HepG2 (cell line): ENCODE measurements around the gene MAGI1. TPM values are rescaled to one million over a fixed set of nuclear protein-coding genes. Genes with fewer than 3 reads are reported as not detected.

Source experiments
- ATAC-seq: fragments of 200-7000 bp; cut with Tn5 transposase; 3 replicates; pipeline ENCODE4 v1.9.1; 2020; ENCODE audit warnings: mild to moderate bottlenecking, moderate library complexity
- BruUV-seq: library from RNA; stranded (reverse); fragments of 400-500 nt; replicated peaks from 2 replicates; lab custom pipeline; 2021; lab: Mats Ljungman, UMichigan
- CTCF ChIA-PET: fragments of 300-600 bp; formaldehyde crosslinking; extraction: SDS; loops from one replicate; lab custom pipeline; 2021; ENCODE audit warnings: low total read pairs, inconsistent platforms, low intra/inter-chr PET ratio; lab: Yijun Ruan, JAX
- POLR2A ChIA-PET: fragments of 350-600 bp; sonication (Branson Sonifier 250); formaldehyde crosslinking; loops from one replicate; lab custom pipeline; 2020; ENCODE audit warnings: antibody characterized with exemption, inconsistent platforms; lab: Yijun Ruan, JAX
- DNase-seq: peaks from one replicate; pipeline ENCODE4 v3.0.0-alpha.2; 2015; ENCODE audit warnings: low spot score
- FAIRE-seq: peaks from 3 replicates; lab custom pipeline; 2011; peaks lifted over from hg19 to GRCh38; lab: Jason Lieb, UNC
- H2AFZ ChIP-seq: one replicate; pipeline ENCODE4 v1.6.1; 2011; ENCODE audit warnings: low read length, inconsistent platforms
- H3K27ac ChIP-seq: fragments of 300-600 bp; 3 replicates; pipeline ENCODE4 v1.8.0; 2011; ENCODE audit warnings: mixed run types, mild to moderate bottlenecking, mixed read lengths, low read length, inconsistent platforms; ENCODE audit not compliant: insufficient read depth; ENCODE audit errors: extremely low read length
- H3K27me3 ChIP-seq, 2 experiments: fragments of 200-600 bp in 1 of 2; 2 replicates in 1 of 2; 3 replicates in 1 of 2; pipeline versions ENCODE4 v1.6.0 to v1.8.0; 2011; ENCODE audit warnings: low read length in 2 of 2, mild to moderate bottlenecking in 2 of 2, moderate library complexity in 2 of 2, inconsistent platforms in 1 of 2; ENCODE audit not compliant: insufficient read depth in 2 of 2, control insufficient read depth in 1 of 2
- H3K36me3 ChIP-seq, 2 experiments: fragments of 200-600 bp in 1 of 2; replicated peaks in 1 of 2; 2 replicates in 1 of 2; 3 replicates in 1 of 2; pipeline versions ENCODE4 v1.5.1 to v1.8.0; 2011; ENCODE audit warnings: low read length in 2 of 2, inconsistent platforms in 1 of 2; ENCODE audit not compliant: insufficient read depth in 2 of 2, control insufficient read depth in 1 of 2
- H3K4me1 ChIP-seq: 2 replicates; pipeline ENCODE4 v1.5.1; 2012; ENCODE audit warnings: low read length, inconsistent platforms; ENCODE audit not compliant: insufficient read depth
- H3K4me2 ChIP-seq: 2 replicates; pipeline ENCODE4 v1.6.0; 2011; ENCODE audit warnings: low read depth, low read length, inconsistent platforms
- H3K4me3 ChIP-seq, 3 experiments: fragments of 200-600 bp in 1 of 3; sonication (generic), shearing (Covaris generic) in 1 of 3; replicated peaks in 1 of 3; 2 replicates each; pipeline ENCODE4 v1.5.1; 2011 to 2016; ENCODE audit warnings: low read length in 3 of 3, inconsistent platforms in 2 of 3, low read depth in 2 of 3, mild to moderate bottlenecking in 2 of 3, control low read depth in 1 of 3, mixed read lengths in 1 of 3; ENCODE audit not compliant: insufficient read depth in 1 of 3
- H3K79me2 ChIP-seq: one replicate; pipeline ENCODE4 v1.6.1; 2011; ENCODE audit warnings: low read length, inconsistent platforms; ENCODE audit not compliant: insufficient read depth
- H3K9ac ChIP-seq: 2 replicates; pipeline ENCODE4 v1.6.0; 2011; ENCODE audit warnings: mild to moderate bottlenecking, low read depth, low read length, inconsistent platforms; ENCODE audit not compliant: insufficient read depth
- H3K9me3 ChIP-seq: 2 replicates; pipeline ENCODE4 v1.5.1; 2012; ENCODE audit warnings: mild to moderate bottlenecking, low read length
- H4K20me1 ChIP-seq: 2 replicates; pipeline ENCODE4 v1.6.0; 2011; ENCODE audit warnings: inconsistent platforms, mild to moderate bottlenecking, low read length, moderate library complexity; ENCODE audit not compliant: insufficient read depth
- DR1 ChIP-seq: sonication (generic); formaldehyde crosslinking; IDR thresholded peaks from 2 replicates; pipeline ENCODE4 v1.8.0; 2021; ENCODE audit warnings: mild to moderate bottlenecking, missing genetic modification reagents, inconsistent platforms
- GZF1 ChIP-seq: sonication (generic); formaldehyde crosslinking; IDR thresholded peaks from 2 replicates; pipeline ENCODE4 v1.5.1; 2020; ENCODE audit warnings: mild to moderate bottlenecking, missing genetic modification reagents
- HOXA3 ChIP-seq: sonication (generic); formaldehyde crosslinking; IDR thresholded peaks from 2 replicates; pipeline ENCODE4 v1.5.0; 2020; ENCODE audit warnings: missing genetic modification reagents
- KDM6A ChIP-seq: IDR thresholded peaks from 2 replicates; pipeline ENCODE4 v1.6.1; 2016; ENCODE audit warnings: low read depth
- MIXL1 ChIP-seq: IDR thresholded peaks from 2 replicates; pipeline ENCODE4 v1.6.1; 2016
- RBFOX2 ChIP-seq: fragments of 200-400 bp; formaldehyde crosslinking; IDR thresholded peaks from 2 replicates; pipeline ENCODE4 v1.6.1; 2017; ENCODE audit warnings: low read depth, mild to moderate bottlenecking, low read length
- SOX5 ChIP-seq: IDR thresholded peaks from 2 replicates; pipeline ENCODE4 v1.6.1; 2016; ENCODE audit warnings: borderline replicate concordance
- ZNF749 ChIP-seq: sonication (generic); formaldehyde crosslinking; IDR thresholded peaks from 2 replicates; pipeline ENCODE4 v1.8.0; 2022; ENCODE audit warnings: mild to moderate bottlenecking, missing genetic modification reagents, moderate library complexity, borderline replicate concordance
- WGBS: methylation state at CpG from one replicate; pipeline ENCODE4 v1.1.6; 2017; ENCODE audit warnings: low lambda C conversion rate; 5-methylcytosine and 5-hydroxymethylcytosine counted together
- in situ Hi-C: cut with HindIII; loops from 2 replicates; pipeline ENCODE4 v1.10.0; 2017; ENCODE audit warnings: low pct_unique_long_range_greater_than_20kb; ENCODE audit not compliant: extremely low pct_ligation_motif_present
- intact Hi-C: fragments of 100-400 bp; cut with micrococcal nuclease; formaldehyde crosslinking; loops from one replicate; pipeline ENCODE4 v1.10.0; 2022; ENCODE audit not compliant: unreplicated experiment
- polyA plus RNA-seq, 8 experiments: library from polyadenylated mRNA; depleted of rRNA in 3 of 8; stranded (reverse) in 7 of 8; unstranded in 1 of 8; fragments of >200 nt; fragmentation: Illumina TruSeq in 4 of 8; extraction: Trizol in 4 of 8; gene quantifications; 2 replicates each; pipeline versions ENCODE4 v1.2.1 to v1.2.3, GENCODE V29; 2011 to 2016; ENCODE audit warnings: low read depth in 4 of 8, missing spikeins in 1 of 8, mixed read lengths in 1 of 8; ENCODE audit not compliant: insufficient read depth in 1 of 8
- total RNA-seq, 5 experiments: library from RNA; depleted of rRNA; stranded (reverse); fragments of >200 nt; fragmentation: Illumina TruSeq; extraction: Trizol; gene quantifications; 2 replicates each; pipeline ENCODE4 v1.2.3, GENCODE V29; 2016; ENCODE audit warnings: low read depth in 1 of 5
- TF ChIP-seq, protein P1 (sequence below): sonication (generic); formaldehyde crosslinking; IDR thresholded peaks from 2 replicates; pipeline ENCODE4 v1.8.1; 2023; ENCODE audit warnings: mild to moderate bottlenecking, inconsistent platforms, moderate library complexity, missing genetic modification reagents, borderline replicate concordance
- TF ChIP-seq, protein P2 (sequence below): sonication (generic); formaldehyde crosslinking; IDR thresholded peaks from 2 replicates; pipeline ENCODE4 v1.4.0; 2020; ENCODE audit warnings: missing genetic modification reagents
- TF ChIP-seq, protein P3 (sequence below): IDR thresholded peaks from 2 replicates; pipeline ENCODE4 v1.6.1; 2016; ENCODE audit warnings: mild to moderate bottlenecking, missing biosample characterization, missing genetic modification reagents
- TF ChIP-seq, protein P4 (sequence below): sonication (generic); formaldehyde crosslinking; IDR thresholded peaks from 2 replicates; pipeline ENCODE4 v1.9.0; 2021; ENCODE audit warnings: mild to moderate bottlenecking, missing genetic modification reagents

MAGI1 gene
- total and polyA plus RNA-seq, 2 of the 13 experiments (the other 11 are each of a cell fraction or from before 2014, with no cell fraction given), result 22.2 to 26.0 TPM

DNA sequence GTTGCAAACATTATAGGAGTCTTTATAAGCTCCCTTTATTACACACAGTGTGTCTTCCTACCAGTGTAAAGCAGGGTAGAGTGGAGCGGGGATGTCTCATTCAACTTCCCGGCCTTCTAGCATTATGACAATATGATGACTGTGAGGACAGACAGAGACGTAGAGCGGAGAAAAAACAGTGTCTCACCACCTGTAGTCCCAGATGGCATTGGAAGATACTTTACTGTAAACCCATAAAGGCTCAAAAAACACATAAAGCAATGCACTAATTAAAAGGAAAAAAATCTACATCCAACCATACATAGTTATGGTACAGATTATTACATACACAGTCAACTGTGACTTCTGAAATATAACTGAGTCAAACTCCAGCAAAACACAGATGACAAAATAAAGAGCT is 383.7 kb downstream of the MAGI1 start (continued):
- TF ChIP-seq, protein P1, sequence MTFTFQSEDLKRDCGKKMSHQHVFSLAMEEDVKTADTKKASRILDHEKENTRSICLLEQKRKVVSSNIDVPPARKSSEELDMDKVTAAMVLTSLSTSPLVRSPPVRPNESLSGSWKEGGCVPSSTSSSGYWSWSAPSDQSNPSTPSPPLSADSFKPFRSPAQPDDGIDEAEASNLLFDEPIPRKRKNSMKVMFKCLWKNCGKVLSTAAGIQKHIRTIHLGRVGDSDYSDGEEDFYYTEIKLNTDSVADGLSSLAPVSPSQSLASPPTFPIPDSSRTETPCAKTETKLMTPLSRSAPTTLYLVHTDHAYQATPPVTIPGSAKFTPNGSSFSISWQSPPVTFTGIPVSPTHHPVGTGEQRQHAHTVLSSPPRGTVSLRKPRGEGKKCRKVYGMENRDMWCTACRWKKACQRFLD (CRISPR knock-in tag), result no peak
- TF ChIP-seq GZF1 (CRISPR knock-in tag) (no peak), RBFOX2 (no peak), HOXA3 (no peak)
- TF ChIP-seq, protein P2, sequence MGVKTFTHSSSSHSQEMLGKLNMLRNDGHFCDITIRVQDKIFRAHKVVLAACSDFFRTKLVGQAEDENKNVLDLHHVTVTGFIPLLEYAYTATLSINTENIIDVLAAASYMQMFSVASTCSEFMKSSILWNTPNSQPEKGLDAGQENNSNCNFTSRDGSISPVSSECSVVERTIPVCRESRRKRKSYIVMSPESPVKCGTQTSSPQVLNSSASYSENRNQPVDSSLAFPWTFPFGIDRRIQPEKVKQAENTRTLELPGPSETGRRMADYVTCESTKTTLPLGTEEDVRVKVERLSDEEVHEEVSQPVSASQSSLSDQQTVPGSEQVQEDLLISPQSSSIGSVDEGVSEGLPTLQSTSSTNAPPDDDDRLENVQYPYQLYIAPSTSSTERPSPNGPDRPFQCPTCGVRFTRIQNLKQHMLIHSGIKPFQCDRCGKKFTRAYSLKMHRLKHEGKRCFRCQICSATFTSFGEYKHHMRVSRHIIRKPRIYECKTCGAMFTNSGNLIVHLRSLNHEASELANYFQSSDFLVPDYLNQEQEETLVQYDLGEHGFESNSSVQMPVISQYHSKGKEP (CRISPR knock-in tag), result no peak

DNA sequence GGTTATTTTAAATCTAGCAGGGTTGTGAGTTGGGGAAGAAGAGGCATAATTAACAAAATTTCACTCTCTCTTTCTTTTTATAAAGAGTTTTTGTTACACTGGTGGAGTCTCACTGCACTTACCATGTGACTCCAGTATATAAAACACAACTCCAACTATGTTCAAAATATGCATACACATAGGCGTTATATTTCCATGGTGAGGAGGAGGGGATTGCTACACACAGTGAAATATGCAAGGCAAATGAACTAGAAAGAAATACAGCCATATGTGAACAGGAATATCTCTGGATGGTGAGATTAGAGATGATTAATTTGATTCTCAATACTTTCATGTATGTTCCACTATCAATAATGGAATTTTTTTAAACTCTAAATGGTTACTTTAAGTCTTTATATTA is 385.0 kb downstream of the MAGI1 start:
- no peak overlapping the region for H3K4me2 ChIP-seq
- no peaks in the 10 kb centered on the region for H3K36me3 ChIP-seq
- POLR2A ChIA-PET, result no interaction called here
- 96% methylated on average over 1 of the region's 1 CpG for WGBS
- no peak overlapping the region for H3K4me3 ChIP-seq
- H3K79me2 ChIP-seq, result peaks cover 11% of the 10 kb centered on the region
- no peak overlapping the region for H3K27ac ChIP-seq
- TF ChIP-seq, protein P3, sequence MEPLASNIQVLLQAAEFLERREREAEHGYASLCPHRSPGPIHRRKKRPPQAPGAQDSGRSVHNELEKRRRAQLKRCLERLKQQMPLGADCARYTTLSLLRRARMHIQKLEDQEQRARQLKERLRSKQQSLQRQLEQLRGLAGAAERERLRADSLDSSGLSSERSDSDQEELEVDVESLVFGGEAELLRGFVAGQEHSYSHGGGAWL (CRISPR knock-in tag), result no peak
- no peak for TF ChIP-seq SOX5 (CRISPR knock-in tag)
- TF ChIP-seq MIXL1 (CRISPR knock-in tag), result no peak
- no peak for TF ChIP-seq KDM6A (CRISPR knock-in tag)
- TF ChIP-seq, protein P4, sequence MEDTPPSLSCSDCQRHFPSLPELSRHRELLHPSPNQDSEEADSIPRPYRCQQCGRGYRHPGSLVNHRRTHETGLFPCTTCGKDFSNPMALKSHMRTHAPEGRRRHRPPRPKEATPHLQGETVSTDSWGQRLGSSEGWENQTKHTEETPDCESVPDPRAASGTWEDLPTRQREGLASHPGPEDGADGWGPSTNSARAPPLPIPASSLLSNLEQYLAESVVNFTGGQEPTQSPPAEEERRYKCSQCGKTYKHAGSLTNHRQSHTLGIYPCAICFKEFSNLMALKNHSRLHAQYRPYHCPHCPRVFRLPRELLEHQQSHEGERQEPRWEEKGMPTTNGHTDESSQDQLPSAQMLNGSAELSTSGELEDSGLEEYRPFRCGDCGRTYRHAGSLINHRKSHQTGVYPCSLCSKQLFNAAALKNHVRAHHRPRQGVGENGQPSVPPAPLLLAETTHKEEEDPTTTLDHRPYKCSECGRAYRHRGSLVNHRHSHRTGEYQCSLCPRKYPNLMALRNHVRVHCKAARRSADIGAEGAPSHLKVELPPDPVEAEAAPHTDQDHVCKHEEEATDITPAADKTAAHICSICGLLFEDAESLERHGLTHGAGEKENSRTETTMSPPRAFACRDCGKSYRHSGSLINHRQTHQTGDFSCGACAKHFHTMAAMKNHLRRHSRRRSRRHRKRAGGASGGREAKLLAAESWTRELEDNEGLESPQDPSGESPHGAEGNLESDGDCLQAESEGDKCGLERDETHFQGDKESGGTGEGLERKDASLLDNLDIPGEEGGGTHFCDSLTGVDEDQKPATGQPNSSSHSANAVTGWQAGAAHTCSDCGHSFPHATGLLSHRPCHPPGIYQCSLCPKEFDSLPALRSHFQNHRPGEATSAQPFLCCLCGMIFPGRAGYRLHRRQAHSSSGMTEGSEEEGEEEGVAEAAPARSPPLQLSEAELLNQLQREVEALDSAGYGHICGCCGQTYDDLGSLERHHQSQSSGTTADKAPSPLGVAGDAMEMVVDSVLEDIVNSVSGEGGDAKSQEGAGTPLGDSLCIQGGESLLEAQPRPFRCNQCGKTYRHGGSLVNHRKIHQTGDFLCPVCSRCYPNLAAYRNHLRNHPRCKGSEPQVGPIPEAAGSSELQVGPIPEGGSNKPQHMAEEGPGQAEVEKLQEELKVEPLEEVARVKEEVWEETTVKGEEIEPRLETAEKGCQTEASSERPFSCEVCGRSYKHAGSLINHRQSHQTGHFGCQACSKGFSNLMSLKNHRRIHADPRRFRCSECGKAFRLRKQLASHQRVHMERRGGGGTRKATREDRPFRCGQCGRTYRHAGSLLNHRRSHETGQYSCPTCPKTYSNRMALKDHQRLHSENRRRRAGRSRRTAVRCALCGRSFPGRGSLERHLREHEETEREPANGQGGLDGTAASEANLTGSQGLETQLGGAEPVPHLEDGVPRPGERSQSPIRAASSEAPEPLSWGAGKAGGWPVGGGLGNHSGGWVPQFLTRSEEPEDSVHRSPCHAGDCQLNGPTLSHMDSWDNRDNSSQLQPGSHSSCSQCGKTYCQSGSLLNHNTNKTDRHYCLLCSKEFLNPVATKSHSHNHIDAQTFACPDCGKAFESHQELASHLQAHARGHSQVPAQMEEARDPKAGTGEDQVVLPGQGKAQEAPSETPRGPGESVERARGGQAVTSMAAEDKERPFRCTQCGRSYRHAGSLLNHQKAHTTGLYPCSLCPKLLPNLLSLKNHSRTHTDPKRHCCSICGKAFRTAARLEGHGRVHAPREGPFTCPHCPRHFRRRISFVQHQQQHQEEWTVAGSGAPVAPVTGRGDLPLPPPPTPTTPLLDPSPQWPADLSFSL (CRISPR knock-in tag), result no peak
- no peak for TF ChIP-seq DR1
- no peak for TF ChIP-seq ZNF749 (CRISPR knock-in tag)
- H2AFZ ChIP-seq, result no peak overlapping the region
- no TSS peak for BruUV-seq
- CTCF ChIA-PET, result no interaction called here
- in situ Hi-C loops, result no loop called here
- DNase-seq (no peak), FAIRE-seq (no peak), ATAC-seq (no peak)
- H3K27me3 ChIP-seq, result no peaks in the 10 kb centered on the region
- no peaks in the 10 kb centered on the region for H3K4me1 ChIP-seq
- H3K9ac ChIP-seq, result no peak overlapping the region
- peaks cover 10% of the 10 kb centered on the region; the same call in 1 of the 2 replicates for H4K20me1 ChIP-seq
- H3K9me3 ChIP-seq, result no peaks in the 10 kb centered on the region
- intact Hi-C loops, result no loop called here
